ENCODE data around the gene ULK2.

The ULK2 gene

DNA sequence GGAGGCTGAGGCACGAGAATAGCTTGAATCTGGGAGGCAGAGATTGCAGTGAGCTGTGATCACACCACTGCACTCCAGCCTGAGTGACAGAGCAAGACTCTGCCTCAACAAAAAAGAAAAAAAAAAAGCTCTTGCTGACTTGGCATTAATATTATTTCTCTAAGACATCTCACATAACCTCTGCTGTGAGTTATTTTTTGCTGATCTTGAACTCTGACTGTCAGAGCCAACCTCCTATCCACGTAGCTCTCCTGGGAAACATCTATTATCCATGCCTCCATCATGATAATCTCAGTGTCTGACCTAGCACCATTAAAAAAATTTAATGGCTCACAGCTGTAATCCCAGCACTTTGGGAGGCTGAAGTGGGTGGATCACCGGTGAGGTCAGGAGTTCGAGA lies 12.7 kb upstream of the ULK2 start:
- TF ChIP-seq, protein P1, sequence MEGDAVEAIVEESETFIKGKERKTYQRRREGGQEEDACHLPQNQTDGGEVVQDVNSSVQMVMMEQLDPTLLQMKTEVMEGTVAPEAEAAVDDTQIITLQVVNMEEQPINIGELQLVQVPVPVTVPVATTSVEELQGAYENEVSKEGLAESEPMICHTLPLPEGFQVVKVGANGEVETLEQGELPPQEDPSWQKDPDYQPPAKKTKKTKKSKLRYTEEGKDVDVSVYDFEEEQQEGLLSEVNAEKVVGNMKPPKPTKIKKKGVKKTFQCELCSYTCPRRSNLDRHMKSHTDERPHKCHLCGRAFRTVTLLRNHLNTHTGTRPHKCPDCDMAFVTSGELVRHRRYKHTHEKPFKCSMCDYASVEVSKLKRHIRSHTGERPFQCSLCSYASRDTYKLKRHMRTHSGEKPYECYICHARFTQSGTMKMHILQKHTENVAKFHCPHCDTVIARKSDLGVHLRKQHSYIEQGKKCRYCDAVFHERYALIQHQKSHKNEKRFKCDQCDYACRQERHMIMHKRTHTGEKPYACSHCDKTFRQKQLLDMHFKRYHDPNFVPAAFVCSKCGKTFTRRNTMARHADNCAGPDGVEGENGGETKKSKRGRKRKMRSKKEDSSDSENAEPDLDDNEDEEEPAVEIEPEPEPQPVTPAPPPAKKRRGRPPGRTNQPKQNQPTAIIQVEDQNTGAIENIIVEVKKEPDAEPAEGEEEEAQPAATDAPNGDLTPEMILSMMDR (IDR thresholded peaks at IDR 0.05; ENCODE audit: insufficient read depth, missing control alignments), result no peak
- FAIRE-seq (no peak), DNase-seq (ENCODE audit: insufficient read length, low spot score) (no peak)

DNA sequence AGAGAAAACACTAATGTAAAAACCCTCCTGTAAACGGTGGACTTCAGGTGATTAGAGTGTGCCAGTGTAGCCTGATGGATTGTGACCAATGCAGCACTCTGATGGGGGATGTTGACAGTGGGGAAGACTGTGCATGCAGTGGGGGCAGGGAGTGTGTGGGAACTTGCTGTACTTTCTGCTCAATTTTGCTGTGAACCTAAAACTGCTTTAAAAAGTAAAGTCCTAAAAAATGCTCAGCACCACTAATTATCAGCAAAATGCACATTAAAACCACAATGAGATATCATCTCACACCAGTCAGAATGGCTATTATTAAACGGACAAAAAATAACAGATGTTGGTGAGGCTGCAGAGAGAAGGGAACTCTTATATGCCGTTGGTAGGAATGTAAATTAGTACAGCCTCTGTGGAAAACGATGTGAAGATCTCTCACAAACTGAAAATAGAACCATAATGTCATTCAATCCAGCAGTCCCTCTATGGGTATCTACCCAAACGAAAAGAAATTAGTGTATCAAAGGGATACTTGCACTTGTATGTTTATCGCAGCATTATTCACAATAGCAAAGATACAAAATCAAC lies 9.7 kb upstream of the ULK2 start:
- DNase-seq (ENCODE audit: insufficient read length, low spot score) (no peak), FAIRE-seq (no peak)
- TF ChIP-seq, protein P1 (IDR thresholded peaks at IDR 0.05; ENCODE audit: insufficient read depth, missing control alignments), result no peak

DNA sequence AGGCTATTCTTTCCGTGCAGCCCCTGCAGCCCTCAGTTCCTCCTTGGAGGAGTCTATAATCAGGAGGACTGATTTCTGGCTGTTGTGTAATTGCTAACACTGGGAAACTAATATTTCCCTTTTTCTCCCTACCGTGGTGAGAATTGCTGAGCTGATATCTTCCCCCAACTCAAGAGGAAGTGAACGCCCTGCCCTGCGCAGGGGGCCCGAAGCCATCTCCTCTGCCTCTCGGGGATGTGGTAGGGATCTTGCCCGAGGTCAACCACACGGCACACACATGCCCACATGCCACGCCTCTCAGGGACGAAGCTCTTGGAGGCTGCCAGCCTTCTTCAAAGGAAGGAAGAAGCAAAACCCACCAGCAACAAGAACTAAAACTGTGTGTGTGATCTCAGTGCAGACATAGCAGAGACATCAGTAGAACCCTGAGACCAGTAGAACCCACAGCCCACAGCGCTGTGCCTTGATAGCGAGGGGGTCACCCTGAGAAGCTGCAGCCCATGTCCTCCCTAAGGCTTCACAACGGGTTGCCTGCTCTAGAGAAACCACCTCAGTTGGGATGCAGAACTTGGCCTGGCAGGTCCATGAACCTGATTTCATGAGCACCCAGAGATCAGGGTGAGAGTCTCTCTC lies 8.9 kb upstream of the ULK2 start:
- TF ChIP-seq, protein P1 (IDR thresholded peaks at IDR 0.05; ENCODE audit: insufficient read depth, missing control alignments), result no peak
- FAIRE-seq (no peak), DNase-seq (ENCODE audit: insufficient read length, low spot score) (no peak)

DNA sequence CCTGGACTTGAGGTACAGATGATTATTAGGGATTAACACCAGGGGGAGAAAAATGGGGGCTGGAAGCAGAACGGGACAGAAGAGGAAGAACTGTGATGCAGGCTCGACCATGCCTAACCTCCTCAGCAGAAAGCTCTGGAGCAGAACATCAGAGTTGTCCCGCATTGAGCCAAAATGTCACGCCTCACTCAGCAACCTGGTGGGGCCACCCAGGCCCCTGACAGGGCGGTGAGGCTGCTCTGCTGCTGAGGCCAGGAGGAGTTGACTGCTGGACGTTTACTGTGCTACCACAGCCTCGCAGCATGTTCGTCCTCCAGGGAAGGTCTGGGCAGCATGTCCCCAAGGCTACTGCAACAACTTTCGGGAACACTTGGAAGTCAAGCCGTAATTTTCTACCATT lies 6.5 kb upstream of the ULK2 start:
- TF ChIP-seq, protein P1 (IDR thresholded peaks at IDR 0.05; ENCODE audit: insufficient read depth, missing control alignments), result no peak
- DNase-seq (ENCODE audit: insufficient read length, low spot score) (no peak), FAIRE-seq (no peak)

DNA sequence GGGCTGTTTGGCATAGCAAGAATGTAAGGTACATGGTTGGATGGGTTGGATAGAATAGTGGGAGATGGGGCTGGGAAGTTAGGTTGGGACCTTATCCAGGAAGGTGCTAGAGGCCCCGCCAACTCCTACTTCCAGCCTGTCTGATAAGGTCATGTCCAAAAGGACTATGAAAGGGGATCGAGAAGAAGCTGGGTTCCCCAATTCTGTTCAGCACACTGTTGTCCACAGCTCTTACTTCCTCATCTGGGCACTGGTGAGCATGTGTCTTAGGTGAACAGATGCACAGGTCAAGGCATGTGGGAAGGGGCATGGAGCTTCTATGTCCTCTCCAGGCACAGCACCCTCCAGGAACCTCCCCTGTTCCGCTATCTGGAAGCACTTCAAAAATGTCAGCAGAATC lies 5.6 kb upstream of the ULK2 start:
- DNase-seq (ENCODE audit: insufficient read length, low spot score) (no peak), FAIRE-seq (no peak)
- TF ChIP-seq, protein P1 (IDR thresholded peaks at IDR 0.05; ENCODE audit: insufficient read depth, missing control alignments), result no peak

DNA sequence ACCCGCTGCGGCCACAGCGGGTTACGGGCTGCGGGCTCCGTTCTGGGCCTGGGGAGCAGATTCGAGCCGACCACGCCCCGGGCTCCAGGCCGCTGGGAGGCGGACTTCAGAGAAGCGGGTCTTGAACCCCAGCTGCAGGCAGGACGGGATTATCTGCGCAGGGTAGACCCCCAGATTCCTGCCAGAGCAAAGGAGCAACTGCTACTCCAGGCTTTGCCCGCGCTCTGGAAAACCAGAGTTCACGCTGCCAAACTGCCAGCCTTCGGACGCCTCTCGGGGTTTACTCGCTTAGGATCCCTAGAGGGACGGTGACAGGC lies 301 bp upstream of the ULK2 start:
- TF ChIP-seq, protein P1 (IDR thresholded peaks at IDR 0.05; ENCODE audit: insufficient read depth, missing control alignments), result no peak
- no peak for FAIRE-seq
- no peak for DNase-seq (ENCODE audit: insufficient read length, low spot score)

DNA sequence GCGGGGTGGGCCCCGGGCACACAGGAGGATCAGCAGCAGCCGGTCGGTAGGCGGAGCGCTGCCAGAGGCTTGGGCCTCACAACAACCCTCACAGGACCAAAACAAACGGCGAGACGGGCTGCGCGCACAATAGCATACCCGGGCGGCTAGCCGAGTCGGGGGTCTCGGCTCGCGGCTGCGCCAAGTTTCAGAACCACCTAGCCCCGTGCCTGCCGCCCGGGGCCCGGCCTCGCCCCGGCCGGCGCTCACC lies 732 bp downstream of the ULK2 start:
- no peak for FAIRE-seq
- DNase-seq (ENCODE audit: insufficient read length, low spot score), result no peak
- TF ChIP-seq, protein P1 (IDR thresholded peaks at IDR 0.05; ENCODE audit: insufficient read depth, missing control alignments), result no peak
